Hepatocyte (in vitro differentiated cells): ENCODE results near the gene SKA2. TPM values are rescaled to one million over a fixed set of nuclear protein-coding genes. Genes with fewer than 3 reads are reported as not detected.

Source experiments
- DNase-seq: peaks from one replicate; pipeline ENCODE4 v3.0.0-alpha.2; 2016; ENCODE audit warnings: low spot score
- H2AFZ ChIP-seq: fragments of 200-600 bp; sonication (generic); 2 replicates; pipeline ENCODE4 v1.6.0; 2016; ENCODE audit warnings: antibody characterized with exemption, mild to moderate bottlenecking
- H3K27ac ChIP-seq: fragments of 200-600 bp; sonication (generic); 2 replicates; pipeline ENCODE4 v1.5.1; 2016; ENCODE audit warnings: mild to moderate bottlenecking
- H3K27me3 ChIP-seq: fragments of 200-600 bp; sonication (generic); 2 replicates; pipeline ENCODE4 v1.6.1; 2016
- H3K36me3 ChIP-seq: fragments of 200-600 bp; sonication (generic); replicated peaks from 2 replicates; pipeline ENCODE4 v1.5.1; 2016; ENCODE audit warnings: low read depth; ENCODE audit not compliant: insufficient read depth
- H3K4me1 ChIP-seq: fragments of 200-600 bp; sonication (generic); 2 replicates; pipeline ENCODE4 v1.5.1; 2016; ENCODE audit warnings: mild to moderate bottlenecking, moderate library complexity; ENCODE audit not compliant: insufficient read depth
- H3K4me2 ChIP-seq: fragments of 200-600 bp; sonication (generic); 2 replicates; pipeline ENCODE4 v1.6.0; 2016
- H3K4me3 ChIP-seq: fragments of 200-600 bp; sonication (generic); 2 replicates; pipeline ENCODE4 v1.5.1; 2016; ENCODE audit warnings: mild to moderate bottlenecking
- H3K79me2 ChIP-seq: fragments of 200-600 bp; sonication (generic); 2 replicates; pipeline ENCODE4 v1.6.0; 2017; ENCODE audit warnings: mild to moderate bottlenecking
- H3K9me2 ChIP-seq: fragments of 200-600 bp; sonication (generic); replicated peaks from 2 replicates; pipeline ENCODE4 v1.6.0; 2017; ENCODE audit warnings: mild to moderate bottlenecking; ENCODE audit not compliant: insufficient read depth
- H3K9me3 ChIP-seq: fragments of 200-600 bp; sonication (generic); 2 replicates; pipeline ENCODE4 v1.5.1; 2016; ENCODE audit warnings: low read depth, mild to moderate bottlenecking
- H4K20me1 ChIP-seq: fragments of 200-600 bp; sonication (generic); 2 replicates; pipeline ENCODE4 v1.6.0; 2016; ENCODE audit warnings: mild to moderate bottlenecking; ENCODE audit not compliant: insufficient read depth, poor library complexity, severe bottlenecking
- CTCF ChIP-seq: fragments of 200-600 bp; sonication (generic); IDR thresholded peaks from 2 replicates; pipeline ENCODE4 v1.5.1; 2016; ENCODE audit warnings: antibody characterized with exemption, mild to moderate bottlenecking; ENCODE audit not compliant: poor library complexity
- EZH2 ChIP-seq: fragments of 200-600 bp; sonication (generic); IDR thresholded peaks from 2 replicates; pipeline ENCODE4 v1.6.1; 2016; ENCODE audit warnings: antibody characterized with exemption, mild to moderate bottlenecking, borderline replicate concordance
- EZH2phosphoT487 ChIP-seq: fragments of 200-600 bp; sonication (generic); IDR thresholded peaks from one replicate; pipeline ENCODE4 v1.6.1; 2018; ENCODE audit warnings: antibody characterized with exemption, mild to moderate bottlenecking, low read depth, moderate library complexity; ENCODE audit not compliant: unreplicated experiment, severe bottlenecking
- WGBS: methylation state at CpG from one replicate; pipeline ENCODE4 v1.1.6; 2016; ENCODE audit warnings: low lambda C conversion rate; ENCODE audit errors: missing lambda C conversion rate; 5-methylcytosine and 5-hydroxymethylcytosine counted together
- polyA plus RNA-seq: library from polyadenylated mRNA; unstranded; fragments of >200 nt; fragmentation: Nextera tagmentation; extraction: Ambion mirVana; gene quantifications from 2 replicates; pipeline ENCODE4 v1.2.1, GENCODE V29; 2016
- total RNA-seq: library from RNA; depleted of rRNA; stranded (reverse); fragments of >200 nt; gene quantifications from 2 replicates; pipeline ENCODE4 v1.2.3, GENCODE V29; 2014

SKA2 gene
- total and polyA plus RNA-seq, 2 experiments from 2014 or later: 27.0 to 52.8 TPM

DNA sequence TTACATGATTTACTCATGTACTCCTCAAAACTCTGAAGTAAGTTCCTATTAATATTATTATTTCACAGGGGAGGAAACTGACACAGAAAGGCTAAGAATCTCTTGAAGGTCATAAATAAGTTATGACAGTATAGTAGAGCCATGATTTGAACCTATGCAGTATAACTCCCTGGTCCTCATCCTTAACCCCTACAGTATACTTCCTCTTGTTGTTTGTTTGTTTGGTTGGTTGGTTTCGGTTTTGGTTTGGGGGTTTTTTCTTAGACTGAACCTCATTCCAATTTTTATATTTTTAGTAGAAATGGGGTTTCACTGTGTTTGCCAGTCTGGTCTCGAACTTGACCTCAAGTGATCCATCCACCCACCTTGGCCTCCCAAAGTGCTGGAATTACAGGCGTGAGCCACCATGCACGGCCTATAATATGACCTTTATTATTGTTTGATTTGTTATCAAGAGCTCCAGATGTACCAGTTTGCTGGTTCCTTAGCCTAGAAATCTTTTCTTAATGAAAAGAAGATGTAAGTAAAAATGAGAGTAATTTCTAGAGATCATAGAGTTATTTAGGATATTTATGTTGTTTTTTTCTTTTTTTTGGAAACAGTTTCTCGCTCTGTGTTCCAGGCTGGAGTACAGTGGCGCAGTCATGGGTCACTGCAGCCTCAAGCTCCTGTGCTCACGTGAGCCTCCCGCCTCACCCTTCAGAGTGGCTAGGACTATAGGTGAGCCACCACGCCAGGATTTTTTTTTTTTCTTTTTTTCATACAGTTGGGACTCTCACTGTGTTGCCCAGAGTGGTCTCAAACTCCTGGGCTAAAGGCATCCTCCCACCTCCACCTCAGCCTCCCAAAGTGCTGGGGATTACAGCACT, 5.4 kb upstream of the SKA2 start:
- Histone ChIP-seq H3K4me1 (no peaks in the 10 kb centered on the region), H4K20me1 (no peaks in the 10 kb centered on the region), H3K9me2 (no peaks in the 10 kb centered on the region), H3K4me3 (no peak overlapping the region), H3K27me3 (no peaks in the 10 kb centered on the region), H3K79me2 (peaks cover 57% of the 10 kb centered on the region), H2AFZ (no peak overlapping the region), H3K36me3 (no peaks in the 10 kb centered on the region), H3K27ac (no peak overlapping the region), H3K9me3 (no peaks in the 10 kb centered on the region), H3K4me2 (no peak overlapping the region)
- DNase-seq: no peak
- 94% methylated on average over 9 of the region's 9 CpGs for WGBS
- TF ChIP-seq EZH2phosphoT487: no peak

GRCh38 chr17:59155439-59156177, 622 bp upstream of the SKA2 start, which contains the start of gene PRR11:
TSS of gene PRR11 (plus strand) at chr17:59155746. CDS start at chr17:59169753, 14,007 bp downstream.
- H3K27ac ChIP-seq: peak within 1 kb of the TSS; percentile 80
- peak within 1 kb of the TSS; percentile 86 for H3K4me2 ChIP-seq
- H3K9me2 ChIP-seq: no peaks in the 10 kb centered on the region
- peaks cover 76% of the 10 kb centered on the region for H3K79me2 ChIP-seq
- peak within 1 kb of the TSS; percentile 54 for H2AFZ ChIP-seq
- peak; percentile 99 for DNase-seq
- H3K36me3 ChIP-seq: no peaks in the 10 kb centered on the region
- 2% methylated on average over 25 of the region's 25 CpGs for WGBS
- no peaks in the 10 kb centered on the region for H3K9me3 ChIP-seq
- no peaks in the 10 kb centered on the region for H4K20me1 ChIP-seq
- H3K4me1 ChIP-seq: peaks cover 4% of the 10 kb centered on the region
- no peaks in the 10 kb centered on the region for H3K27me3 ChIP-seq
- H3K4me3 ChIP-seq: peak within 1 kb of the TSS; percentile 76
- no peak for TF ChIP-seq EZH2phosphoT487
- no peak for TF ChIP-seq EZH2
- no peak for TF ChIP-seq CTCF

GRCh38 chr17:59154292-59154720, 680 bp downstream of the SKA2 start:
- H4K20me1 ChIP-seq: no peaks in the 10 kb centered on the region
- TF ChIP-seq EZH2: no peak
- TF ChIP-seq CTCF: no peak
- no peak for TF ChIP-seq EZH2phosphoT487
- H2AFZ ChIP-seq: peak overlapping the region; percentile 20
- peak overlapping the region; percentile 80 for H3K27ac ChIP-seq
- H3K9me2 ChIP-seq: no peaks in the 10 kb centered on the region
- peak overlapping the region; percentile 76 for H3K4me3 ChIP-seq
- no peaks in the 10 kb centered on the region for H3K27me3 ChIP-seq
- DNase-seq: peak; percentile 64
- no peaks in the 10 kb centered on the region for H3K9me3 ChIP-seq
- WGBS: under 1% methylated on average over 25 of the region's 25 CpGs
- H3K4me1 ChIP-seq: peaks cover 4% of the 10 kb centered on the region
- peaks cover 76% of the 10 kb centered on the region for H3K79me2 ChIP-seq
- H3K4me2 ChIP-seq: peak overlapping the region; percentile 86
- no peaks in the 10 kb centered on the region for H3K36me3 ChIP-seq

- no peak overlapping the region for H3K4me3 ChIP-seq
Measured at GRCh38 chr17:59152925-59153324, 2.1 kb downstream of the SKA2 start.

More at GRCh38 chr17:59152925-59153324, 2.1 kb downstream of the SKA2 start:
- 57% methylated on average over 1 of the region's 1 CpG for WGBS
- Histone ChIP-seq H3K4me2 (peak overlapping the region; percentile 86), H3K79me2 (peaks cover 76% of the 10 kb centered on the region), H3K9me3 (no peaks in the 10 kb centered on the region), H3K36me3 (no peaks in the 10 kb centered on the region), H3K27me3 (no peaks in the 10 kb centered on the region), H4K20me1 (no peaks in the 10 kb centered on the region), H3K9me2 (no peaks in the 10 kb centered on the region), H3K4me1 (peaks cover 4% of the 10 kb centered on the region), H2AFZ (no peak overlapping the region), H3K27ac (no peak overlapping the region)
- no peak for TF ChIP-seq CTCF
- TF ChIP-seq EZH2phosphoT487: no peak
- TF ChIP-seq EZH2: no peak
- DNase-seq: no peak
